Measurements from ENCODE around the gene WFDC6.

- TF ChIP-seq CTCF (IDR thresholded peaks at IDR 0.05 in 4 of 5, conservative IDR thresholded peaks at IDR 0.05 in 1 of 5) (no peak), POLR2A (IDR thresholded peaks at IDR 0.05) (no peak)
Measured at GRCh38 chr20:45523821-45524220, 15.5 kb downstream of the WFDC6 start.

All from gastrocnemius medialis (tissue), 4 donors.